ENCODE data around the gene TCP11L1.

GRCh38 chr11:33062137-33062536 is 22.8 kb downstream of the TCP11L1 start:
- no peak for TF ChIP-seq POLR2AphosphoS5 (IDR thresholded peaks at IDR 0.05; ENCODE audit: borderline replicate concordance, low read depth, low read length)
- no peak for TF ChIP-seq EZH2 (IDR thresholded peaks at IDR 0.05)
- TF ChIP-seq FOXP2 (optimal IDR thresholded peaks at IDR 0.05; ENCODE audit: control extremely low read depth, extremely low read length, insufficient read depth): no peak

Measured in SK-N-MC (cell line).